ENCODE measurements around the gene SEPHS1.

GRCh38 chr10:13372524-13372923 is 24.4 kb upstream of the SEPHS1 start:
- TF ChIP-seq, protein P1, sequence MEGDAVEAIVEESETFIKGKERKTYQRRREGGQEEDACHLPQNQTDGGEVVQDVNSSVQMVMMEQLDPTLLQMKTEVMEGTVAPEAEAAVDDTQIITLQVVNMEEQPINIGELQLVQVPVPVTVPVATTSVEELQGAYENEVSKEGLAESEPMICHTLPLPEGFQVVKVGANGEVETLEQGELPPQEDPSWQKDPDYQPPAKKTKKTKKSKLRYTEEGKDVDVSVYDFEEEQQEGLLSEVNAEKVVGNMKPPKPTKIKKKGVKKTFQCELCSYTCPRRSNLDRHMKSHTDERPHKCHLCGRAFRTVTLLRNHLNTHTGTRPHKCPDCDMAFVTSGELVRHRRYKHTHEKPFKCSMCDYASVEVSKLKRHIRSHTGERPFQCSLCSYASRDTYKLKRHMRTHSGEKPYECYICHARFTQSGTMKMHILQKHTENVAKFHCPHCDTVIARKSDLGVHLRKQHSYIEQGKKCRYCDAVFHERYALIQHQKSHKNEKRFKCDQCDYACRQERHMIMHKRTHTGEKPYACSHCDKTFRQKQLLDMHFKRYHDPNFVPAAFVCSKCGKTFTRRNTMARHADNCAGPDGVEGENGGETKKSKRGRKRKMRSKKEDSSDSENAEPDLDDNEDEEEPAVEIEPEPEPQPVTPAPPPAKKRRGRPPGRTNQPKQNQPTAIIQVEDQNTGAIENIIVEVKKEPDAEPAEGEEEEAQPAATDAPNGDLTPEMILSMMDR (IDR thresholded peaks at IDR 0.05) = no peak
- no peak for TF ChIP-seq EZH2 (IDR thresholded peaks at IDR 0.05; ENCODE audit: borderline replicate concordance, insufficient read depth, low read depth, low read length, poor library complexity, severe bottlenecking)
